CD8-positive, alpha-beta memory T cell (primary cell): ENCODE data around the gene SLC17A5. TPM values are rescaled to one million over a fixed set of nuclear protein-coding genes. Genes with fewer than 3 reads are reported as not detected.
"Not testable (repeated sequence)": the region's sequence is repeated elsewhere in the genome, so short reads cannot be mapped to it uniquely, and the experiment has no call there.

Source experiments
- CTCF ChIA-PET: fragments of 350-600 bp; sonication (Branson Sonifier 250); formaldehyde crosslinking; loops from one replicate; lab custom pipeline; 2021; ENCODE audit warnings: antibody characterized with exemption; lab: Charles Lee
- POLR2A ChIA-PET: fragments of 350-600 bp; sonication (Branson Sonifier 250); formaldehyde crosslinking; loops from one replicate; lab custom pipeline; 2021; ENCODE audit warnings: antibody characterized with exemption; lab: Charles Lee
- DNase-seq, 5 donors: peaks; one replicate each; pipeline versions ENCODE4 v3.0.0 to v3.0.0-alpha.2; 2020 to 2022; ENCODE audit warnings: mixed read lengths in 1 of 5
- H3K27ac ChIP-seq: one replicate; pipeline ENCODE4 v1.7.0; 2013; ENCODE audit warnings: low read depth, mild to moderate bottlenecking, low read length, moderate library complexity
- H3K27me3 ChIP-seq: 2 replicates; pipeline ENCODE4 v1.7.0; 2013; ENCODE audit warnings: low read length, mild to moderate bottlenecking; ENCODE audit not compliant: insufficient read depth, poor library complexity, severe bottlenecking
- H3K36me3 ChIP-seq: 2 replicates; pipeline ENCODE4 v1.7.0; 2013; ENCODE audit warnings: mild to moderate bottlenecking, low read length, moderate library complexity; ENCODE audit not compliant: insufficient read depth
- H3K4me1 ChIP-seq: 2 replicates; pipeline ENCODE4 v1.7.0; 2013; ENCODE audit warnings: mild to moderate bottlenecking, low read length, moderate library complexity; ENCODE audit not compliant: insufficient read depth
- H3K4me3 ChIP-seq: 2 replicates; pipeline ENCODE4 v1.7.0; 2013; ENCODE audit warnings: mild to moderate bottlenecking, low read length
- H3K9me3 ChIP-seq: 2 replicates; pipeline ENCODE4 v1.7.0; 2013; ENCODE audit warnings: mild to moderate bottlenecking, low read length
- H3K27ac Mint-ChIP-seq, 8 donors: one replicate each; pipeline ENCODE4 v1.8.0; 2020 to 2021; ENCODE audit warnings: mixed read lengths in 8 of 8, mild to moderate bottlenecking in 6 of 8, inconsistent platforms in 3 of 8, moderate library complexity in 3 of 8
- H3K27me3 Mint-ChIP-seq, 2 donors: one replicate each; pipeline ENCODE4 v1.8.0; 2020 to 2021; ENCODE audit warnings: mixed read lengths in 2 of 2, mild to moderate bottlenecking in 1 of 2, moderate library complexity in 1 of 2
- H3K36me3 Mint-ChIP-seq, 3 donors: one replicate each; pipeline ENCODE4 v1.8.0; 2020 to 2021; ENCODE audit warnings: mixed read lengths in 3 of 3, inconsistent platforms in 1 of 3, mild to moderate bottlenecking in 1 of 3
- H3K4me1 Mint-ChIP-seq, 3 donors: one replicate each; pipeline ENCODE4 v1.8.0; 2020 to 2021; ENCODE audit warnings: mixed read lengths in 3 of 3, inconsistent platforms in 1 of 3, mild to moderate bottlenecking in 1 of 3
- H3K4me3 Mint-ChIP-seq, 7 donors: one replicate each; pipeline ENCODE4 v1.8.0; 2020 to 2021; ENCODE audit warnings: mixed read lengths in 7 of 7, mild to moderate bottlenecking in 6 of 7, moderate library complexity in 4 of 7, inconsistent platforms in 2 of 7
- H3K9me3 Mint-ChIP-seq, 5 donors: one replicate each; pipeline ENCODE4 v1.8.0; 2020 to 2022; ENCODE audit warnings: mixed read lengths in 5 of 5, mild to moderate bottlenecking in 3 of 5, moderate library complexity in 2 of 5, inconsistent platforms in 1 of 5
- polyA plus RNA-seq: library from polyadenylated mRNA; unstranded; fragments of 300-500 nt; fragmentation: Illumina TruSeq; gene quantifications from one replicate; pipeline ENCODE4 v1.2.3, GENCODE V29; 2021
- total RNA-seq, 2 experiments: library from RNA; stranded (reverse); gene quantifications; one replicate each; pipeline ENCODE4 v1.2.3, GENCODE V29; 2021

Gene SLC17A5
- total and polyA plus RNA-seq, 3 experiments from 2014 or later, result 5.4 to 9.7 (median 5.6) TPM

DNA sequence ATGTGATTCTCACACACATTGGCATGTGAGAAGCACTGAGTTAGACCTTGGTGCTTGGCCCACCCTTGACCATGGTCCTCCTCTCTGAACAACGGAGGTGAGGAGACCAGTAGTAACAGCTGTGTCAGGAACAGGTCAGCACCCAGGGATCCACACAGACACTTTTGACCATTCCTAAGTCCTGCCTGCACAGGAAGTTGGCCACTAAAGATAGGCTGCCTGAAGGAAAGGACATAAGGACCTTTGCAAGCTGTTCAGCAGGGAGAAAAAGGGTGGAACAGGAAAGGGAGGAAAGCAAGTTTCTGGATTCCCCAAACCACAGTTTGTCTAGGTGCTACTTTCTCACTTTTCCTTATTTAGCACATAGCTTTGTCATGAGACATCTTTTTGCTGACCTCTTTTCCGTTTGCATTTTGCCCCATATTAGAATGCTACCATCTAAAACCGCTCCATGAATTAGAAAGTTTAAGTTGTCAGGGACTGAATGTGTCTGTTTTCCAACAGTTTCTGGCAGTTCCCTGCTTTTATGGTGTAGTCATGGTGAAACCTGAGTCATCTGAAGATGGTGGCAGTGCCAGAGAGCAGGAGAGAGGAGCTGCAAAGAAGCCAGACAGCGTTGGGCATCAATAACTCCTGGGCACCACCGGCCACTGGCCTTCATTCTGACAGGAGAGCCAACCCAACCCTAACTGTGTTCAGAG, 41.1 kb upstream of the SLC17A5 start:
- Mint-ChIP-seq H3K27ac (peak overlapping the region in 1 of 8 donors; percentile 10), H3K4me1 (peaks cover 7 to 20% (median 15%) of the 10 kb centered on the region in 3 donors), H3K9me3 (no peaks in the 10 kb centered on the region), H3K4me3 (peak overlapping the region in 6 of 7 donors; percentile 4 to 79 (median 78)), H3K36me3 (no peaks in the 10 kb centered on the region), H3K27me3 (peaks cover 17 to 77% of the 10 kb centered on the region in 2 donors)
- Histone ChIP-seq H3K4me1 (no peaks in the 10 kb centered on the region), H3K36me3 (no peaks in the 10 kb centered on the region), H3K9me3 (no peaks in the 10 kb centered on the region), H3K27ac (no peak overlapping the region), H3K4me3 (no peak overlapping the region), H3K27me3 (peaks cover 4% of the 10 kb centered on the region)
- ChIA-PET POLR2A (no interaction called here), CTCF (no interaction called here)
- no peak for DNase-seq

- Histone ChIP-seq H3K27ac (no peak overlapping the region), H3K27me3 (peaks cover 4% of the 10 kb centered on the region), H3K36me3 (no peaks in the 10 kb centered on the region), H3K4me3 (no peak overlapping the region), H3K4me1 (no peaks in the 10 kb centered on the region), H3K9me3 (no peaks in the 10 kb centered on the region)
- ChIA-PET POLR2A (no interaction called here), CTCF (interaction anchor here (1.0 kb wide), 1 partner anchor 8 kb away, joined by 3 read pairs; no protein-coding TSS in a partner anchor)
- Mint-ChIP-seq H3K9me3 (no peaks in the 10 kb centered on the region), H3K4me3 (peak overlapping the region in 1 of 7 donors; percentile 64), H3K36me3 (no peaks in the 10 kb centered on the region), H3K4me1 (peaks cover 7 to 14% (median 12%) of the 10 kb centered on the region in 3 donors), H3K27ac (no peak overlapping the region), H3K27me3 (peaks cover 18 to 74% of the 10 kb centered on the region in 2 donors)
- DNase-seq, result no peak
Observed at GRCh38 chr6:73691512-73691911, 37.7 kb upstream of the SLC17A5 start.

- Mint-ChIP-seq H3K4me3 (no peak overlapping the region), H3K9me3 (no peaks in the 10 kb centered on the region), H3K4me1 (peaks cover under 1 to 2% (median 1%) of the 10 kb centered on the region in 3 donors), H3K36me3 (no peaks in the 10 kb centered on the region), H3K27me3 (peaks cover 17 to 69% of the 10 kb centered on the region in 2 donors), H3K27ac (no peak overlapping the region)
- no peaks in the 10 kb centered on the region for H3K36me3 ChIP-seq
- ChIA-PET POLR2A (no interaction called here), CTCF (no interaction called here)
- no peaks in the 10 kb centered on the region for H3K9me3 ChIP-seq
- H3K27me3 ChIP-seq, result peaks cover 4% of the 10 kb centered on the region
- H3K4me3 ChIP-seq, result no peak overlapping the region
- DNase-seq, result no peak
- H3K27ac ChIP-seq, result no peak overlapping the region
- H3K4me1 ChIP-seq, result no peaks in the 10 kb centered on the region
Observed at GRCh38 chr6:73690056-73690455, 36.3 kb upstream of the SLC17A5 start.

DNA sequence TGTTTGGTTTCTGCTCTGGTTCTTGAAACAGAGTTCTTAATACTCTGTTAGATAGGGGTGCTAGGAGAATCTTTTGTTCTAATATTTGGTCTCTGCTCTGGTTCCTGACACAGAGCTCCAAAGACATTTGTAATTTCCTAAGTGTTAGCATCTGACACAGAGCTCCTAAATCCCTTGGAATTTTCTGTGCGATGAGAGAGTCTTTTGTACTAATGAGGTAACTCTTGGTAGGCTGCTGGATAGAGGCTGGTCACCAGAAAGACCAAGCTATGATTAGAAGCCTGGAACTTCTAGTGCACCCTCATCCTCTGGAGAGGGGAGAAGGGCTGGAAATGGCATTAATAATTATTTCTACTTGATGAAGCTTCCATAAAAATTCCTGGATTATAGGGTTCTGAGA, 34.6 kb upstream of the SLC17A5 start:
- Histone ChIP-seq H3K4me1 (no peaks in the 10 kb centered on the region), H3K27me3 (peaks cover 4% of the 10 kb centered on the region), H3K4me3 (no peak overlapping the region), H3K27ac (no peak overlapping the region), H3K36me3 (no peaks in the 10 kb centered on the region), H3K9me3 (no peaks in the 10 kb centered on the region)
- no peak for DNase-seq
- H3K9me3 Mint-ChIP-seq, result peaks cover 0 to 12% (median 6%) of the 10 kb centered on the region in 5 donors
- ChIA-PET POLR2A (interaction anchor here (0.6 kb wide), 1 partner anchor 8 kb away, joined by 3 read pairs; no protein-coding TSS in a partner anchor), CTCF (interaction anchor here (2.2 kb wide), 1 partner anchor 12 kb away, joined by 7 read pairs; no protein-coding TSS in a partner anchor)
- H3K4me1 Mint-ChIP-seq, result no peaks in the 10 kb centered on the region
- no peak overlapping the region for H3K27ac Mint-ChIP-seq
- no peak overlapping the region for H3K4me3 Mint-ChIP-seq
- peaks cover 17 to 59% of the 10 kb centered on the region in 2 donors for H3K27me3 Mint-ChIP-seq
- H3K36me3 Mint-ChIP-seq, result peaks cover 0 to 2% (median under 1%) of the 10 kb centered on the region in 3 donors

- peaks cover 12 to 54% of the 10 kb centered on the region in 2 donors for H3K27me3 Mint-ChIP-seq
- H3K4me3 Mint-ChIP-seq, H3K27ac ChIP-seq, H3K27ac Mint-ChIP-seq, H3K27me3 ChIP-seq, H3K36me3 ChIP-seq, H3K4me3 ChIP-seq, DNase-seq, H3K4me1 ChIP-seq, H3K9me3 ChIP-seq, POLR2A ChIA-PET, H3K4me1 Mint-ChIP-seq: not testable (repeated sequence)
- peaks cover 0 to 13% (median 2%) of the 10 kb centered on the region in 3 donors for H3K36me3 Mint-ChIP-seq
- CTCF ChIA-PET, result interaction anchor here (0.8 kb wide), 1 partner anchor 11 kb away, joined by 3 read pairs; no protein-coding TSS in a partner anchor
- peaks cover 0 to 23% (median 13%) of the 10 kb centered on the region in 5 donors for H3K9me3 Mint-ChIP-seq
Observed at GRCh38 chr6:73683574-73683973, 29.8 kb upstream of the SLC17A5 start.

DNA sequence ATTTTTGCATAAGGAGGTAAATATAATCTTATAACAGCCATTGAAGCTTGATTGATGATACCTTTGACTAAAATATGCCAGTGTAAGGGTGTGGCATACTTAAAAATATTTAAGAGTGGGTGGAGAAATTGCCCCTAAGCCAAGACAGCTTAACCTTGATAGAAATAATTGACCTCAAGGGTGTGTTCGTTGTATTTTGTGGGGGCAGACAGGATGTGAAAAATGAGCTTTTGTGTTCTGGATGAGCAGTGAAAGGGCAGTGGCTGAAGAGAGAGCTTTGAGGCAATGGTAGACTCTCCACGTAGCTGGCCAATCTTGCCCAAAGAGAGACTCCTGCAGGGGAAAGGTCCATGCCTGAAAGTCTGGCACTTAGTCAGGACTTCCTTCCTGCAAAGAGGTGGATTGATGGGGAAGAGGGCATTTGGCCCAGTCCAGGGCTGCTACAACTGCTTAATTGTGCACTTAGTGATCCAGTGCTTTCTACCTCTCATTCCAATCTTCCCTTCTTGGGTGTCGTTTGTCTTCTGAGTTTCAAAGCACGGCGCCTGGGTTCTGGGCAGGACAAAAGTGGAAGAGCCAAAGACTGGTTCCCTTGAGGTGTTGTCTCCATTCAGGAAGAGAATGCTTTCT, 26.6 kb upstream of the SLC17A5 start:
- Mint-ChIP-seq H3K9me3 (peaks cover 0 to 23% (median 13%) of the 10 kb centered on the region in 5 donors), H3K36me3 (peaks cover 0 to 13% (median 2%) of the 10 kb centered on the region in 3 donors), H3K27me3 (peaks cover 7 to 37% of the 10 kb centered on the region in 2 donors), H3K27ac (peak overlapping the region in 1 of 8 donors; percentile 43), H3K4me3 (no peak overlapping the region), H3K4me1 (peaks cover 0 to under 1% (median 0%) of the 10 kb centered on the region in 3 donors)
- H3K9me3 ChIP-seq, result no peaks in the 10 kb centered on the region
- no peaks in the 10 kb centered on the region for H3K4me1 ChIP-seq
- no peak overlapping the region for H3K27ac ChIP-seq
- no peaks in the 10 kb centered on the region for H3K27me3 ChIP-seq
- POLR2A ChIA-PET, result no interaction called here
- no peak for DNase-seq
- CTCF ChIA-PET, result no interaction called here
- H3K36me3 ChIP-seq, result no peaks in the 10 kb centered on the region
- H3K4me3 ChIP-seq, result no peak overlapping the region

DNA sequence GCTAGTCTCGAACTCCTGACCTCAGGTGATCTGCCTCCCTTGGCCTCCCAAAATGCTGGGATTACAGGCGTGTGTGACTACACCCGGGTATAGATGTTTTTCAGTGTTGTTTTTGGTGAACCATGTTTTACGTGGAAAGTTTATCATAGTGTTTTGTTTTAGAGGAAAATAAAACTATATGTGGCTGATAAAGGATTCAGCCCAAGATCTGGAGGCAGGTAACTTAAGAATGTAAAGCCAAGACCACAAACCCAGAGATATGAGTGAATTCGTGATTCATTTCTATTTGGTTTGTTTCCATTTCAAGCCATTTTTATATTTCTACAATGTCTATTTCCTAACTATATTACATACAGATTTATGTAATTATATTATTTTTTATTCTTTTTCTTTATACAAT, 26.1 kb upstream of the SLC17A5 start:
- H3K36me3 ChIP-seq, H3K4me1 ChIP-seq, H3K4me3 Mint-ChIP-seq, H3K9me3 ChIP-seq, POLR2A ChIA-PET, H3K27me3 ChIP-seq, H3K4me1 Mint-ChIP-seq, H3K27ac Mint-ChIP-seq, DNase-seq, CTCF ChIA-PET, H3K27ac ChIP-seq, H3K4me3 ChIP-seq: not testable (repeated sequence)
- Mint-ChIP-seq H3K9me3 (peaks cover 0 to 23% (median 13%) of the 10 kb centered on the region in 5 donors), H3K27me3 (peaks cover 7 to 35% of the 10 kb centered on the region in 2 donors), H3K36me3 (peaks cover 0 to 13% (median 2%) of the 10 kb centered on the region in 3 donors)

DNA sequence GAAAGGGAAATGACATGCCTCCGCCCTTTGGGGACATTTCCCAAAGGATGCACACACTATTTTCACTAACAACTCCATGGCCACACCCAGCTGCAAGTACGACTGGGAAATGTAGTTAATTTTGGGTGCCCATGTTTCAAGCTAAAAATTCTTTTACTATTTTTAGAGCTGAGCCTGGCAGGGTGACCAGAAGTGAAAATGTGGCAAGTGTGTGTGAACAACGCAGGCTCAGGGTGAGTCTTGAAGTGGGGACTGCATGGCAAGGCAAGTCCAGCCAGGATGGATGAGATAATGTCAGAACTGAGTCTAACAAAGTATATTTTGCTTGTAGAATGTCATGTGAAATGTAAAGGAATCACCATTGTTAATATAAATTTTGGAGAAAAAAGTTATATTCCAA, 25.2 kb upstream of the SLC17A5 start:
- CTCF ChIA-PET, result no interaction called here
- Histone ChIP-seq H3K9me3 (no peaks in the 10 kb centered on the region), H3K4me3 (no peak overlapping the region), H3K27ac (no peak overlapping the region), H3K36me3 (no peaks in the 10 kb centered on the region), H3K4me1 (no peaks in the 10 kb centered on the region), H3K27me3 (no peaks in the 10 kb centered on the region)
- H3K27ac Mint-ChIP-seq, result no peak overlapping the region
- peaks cover 7 to 35% of the 10 kb centered on the region in 2 donors for H3K27me3 Mint-ChIP-seq
- POLR2A ChIA-PET, result no interaction called here
- no peak for DNase-seq
- peaks cover 0 to 2% (median 0%) of the 10 kb centered on the region in 3 donors for H3K4me1 Mint-ChIP-seq
- H3K4me3 Mint-ChIP-seq, result no peak overlapping the region
- peaks cover 0 to 13% (median 2%) of the 10 kb centered on the region in 3 donors for H3K36me3 Mint-ChIP-seq
- peaks cover 0 to 18% (median 13%) of the 10 kb centered on the region in 5 donors for H3K9me3 Mint-ChIP-seq
